ENCODE results near the gene MAGI2.
"Not testable (repeated sequence)": the region's sequence is repeated elsewhere in the genome, so short reads cannot be mapped to it uniquely, and the experiment has no call there.

MAGI2 gene

DNA sequence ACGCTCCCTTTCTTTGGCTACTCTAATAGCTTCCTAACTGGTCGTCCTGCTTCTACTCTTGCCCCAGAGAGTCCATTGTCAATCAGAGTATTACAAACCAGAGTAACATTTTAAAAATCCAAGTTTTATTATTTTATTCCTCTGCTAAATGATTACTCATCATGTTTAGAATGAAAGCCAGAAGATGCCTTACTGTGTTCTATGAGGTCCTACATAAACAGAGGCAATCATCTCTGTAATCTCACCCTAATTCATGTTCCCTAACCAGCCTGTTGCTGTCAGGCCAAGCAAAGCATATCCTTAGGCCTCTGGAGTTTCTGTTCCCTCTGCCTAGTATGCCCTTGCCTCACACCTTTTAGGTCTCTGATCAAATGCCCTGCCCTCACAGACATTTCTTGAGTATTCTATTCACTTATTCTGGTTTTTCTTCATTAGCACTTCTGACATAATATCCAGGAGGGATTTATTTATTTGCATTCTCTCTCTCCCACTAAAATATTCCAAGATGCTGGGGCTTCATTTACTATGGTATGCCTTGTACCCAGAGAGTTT is 1157.3 kb downstream of the MAGI2 start:
- no peak for DNase-seq (ENCODE audit: low spot score)

DNA sequence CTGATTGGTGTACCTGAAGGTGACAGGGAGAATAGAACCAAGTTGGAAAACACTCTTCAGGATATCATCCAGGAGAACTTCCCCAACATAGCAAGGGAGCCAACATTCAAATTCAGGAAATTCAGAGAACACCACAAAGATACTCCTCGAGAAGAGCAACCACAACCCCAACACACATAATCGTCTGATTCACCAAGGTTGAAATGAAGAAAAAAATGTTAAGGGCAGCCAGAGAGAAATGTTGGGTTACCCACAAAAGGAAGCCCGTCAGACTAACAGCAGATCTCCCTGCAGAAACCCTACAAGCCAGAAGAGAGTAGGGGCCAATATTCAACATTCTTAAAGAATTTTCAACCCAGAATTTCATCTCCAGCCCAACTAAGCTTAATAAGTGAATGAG is 1164.0 kb downstream of the MAGI2 start:
- not testable (repeated sequence) for DNase-seq (ENCODE audit: low spot score)

DNA sequence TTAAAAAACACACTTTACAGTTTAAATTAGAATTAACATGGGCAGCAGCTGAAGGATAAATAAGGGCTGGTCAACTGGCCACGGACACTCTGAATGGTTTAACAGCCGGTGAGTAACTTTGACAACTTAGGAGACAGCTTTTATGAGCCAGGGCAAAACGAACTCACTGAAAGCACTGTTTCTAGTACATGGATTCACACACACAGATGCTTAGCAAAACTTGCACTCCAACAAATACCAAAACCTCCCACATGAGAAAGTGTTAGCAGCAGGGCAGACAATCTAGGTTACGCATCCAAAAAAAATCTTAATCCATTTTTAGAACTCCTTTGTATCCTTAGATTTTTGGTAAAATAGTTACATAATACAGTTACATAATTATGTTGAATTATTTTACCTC is 1168.5 kb downstream of the MAGI2 start:
- no peak for DNase-seq (ENCODE audit: low spot score)

DNA sequence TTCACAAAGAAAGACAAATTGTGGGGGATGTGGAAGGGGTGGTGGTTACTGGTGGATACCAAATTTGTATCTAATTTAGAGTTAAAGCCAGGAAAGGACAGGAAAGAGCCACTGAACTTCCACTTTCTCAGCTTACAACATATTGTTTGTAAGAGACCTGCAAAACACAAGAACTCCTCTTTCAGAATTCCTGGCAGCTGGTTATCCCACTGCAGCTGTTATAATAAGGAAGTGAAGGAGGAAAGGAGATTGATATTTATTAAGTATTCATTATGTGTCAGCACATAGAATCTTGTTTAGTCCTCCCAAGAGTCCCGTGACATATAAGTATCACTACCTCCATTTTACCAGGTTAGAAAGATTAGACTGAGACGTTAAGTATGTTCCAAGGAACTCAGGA is 1173.2 kb downstream of the MAGI2 start:
- no peak for DNase-seq (ENCODE audit: low spot score)

DNA sequence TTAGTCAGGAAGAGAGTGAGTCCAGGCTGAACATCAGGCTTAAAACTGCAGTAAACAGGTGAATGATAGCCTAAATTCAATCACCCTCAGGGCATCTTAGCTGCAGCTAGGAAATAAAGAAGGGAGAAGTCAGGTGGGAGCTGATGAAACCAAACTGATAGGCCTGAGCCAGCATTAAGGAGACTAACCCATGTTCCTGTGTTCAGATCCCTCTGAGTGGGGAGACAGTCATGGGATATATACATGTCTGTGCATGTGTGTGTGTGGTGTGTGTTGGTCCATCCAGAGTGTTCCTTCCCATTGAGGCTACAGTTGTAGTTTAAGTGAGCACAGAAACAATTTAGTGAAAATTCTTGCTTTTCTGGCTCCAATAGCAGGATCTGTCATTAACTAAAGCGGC is 1174.0 kb downstream of the MAGI2 start:
- DNase-seq (ENCODE audit: low spot score): no peak

DNA sequence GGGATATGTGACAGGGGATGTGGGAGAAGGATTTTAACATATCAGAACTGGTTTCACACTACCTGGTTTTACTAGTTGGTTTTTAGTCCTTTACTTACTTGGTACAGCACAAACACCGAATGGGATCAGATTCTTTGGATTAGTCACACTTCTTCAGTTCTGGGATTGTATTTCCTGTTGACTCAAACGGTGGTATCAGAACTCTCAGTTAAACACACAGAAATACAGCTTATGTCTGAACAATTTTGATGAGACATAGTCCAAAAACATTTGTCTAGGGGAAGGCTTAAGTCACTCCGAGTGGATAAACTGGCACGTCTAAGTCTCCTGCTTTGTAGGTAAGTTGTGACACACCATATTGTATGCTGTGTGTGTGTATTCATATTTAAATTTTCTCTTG is 1174.4 kb downstream of the MAGI2 start:
- no peak for DNase-seq (ENCODE audit: low spot score)

DNA sequence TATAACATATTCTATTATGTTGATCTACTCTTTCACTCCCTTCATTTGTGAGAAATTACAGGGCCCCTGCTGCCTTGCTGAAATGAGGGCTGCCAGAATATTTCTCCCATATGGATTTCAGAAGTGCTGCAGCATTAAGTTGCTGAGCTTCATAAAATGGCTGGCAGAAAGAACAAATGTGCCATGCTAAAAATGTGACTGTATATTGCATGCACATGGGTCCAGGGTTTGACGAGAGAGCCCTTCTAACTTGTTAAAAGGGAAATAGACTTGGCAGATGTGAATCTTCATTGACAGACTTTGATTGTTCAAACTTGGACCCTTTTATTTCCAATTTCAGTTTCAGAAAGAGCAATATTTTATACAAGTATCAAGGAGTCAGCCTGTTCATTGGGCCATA is 1186.3 kb downstream of the MAGI2 start:
- DNase-seq (ENCODE audit: low spot score): no peak

DNA sequence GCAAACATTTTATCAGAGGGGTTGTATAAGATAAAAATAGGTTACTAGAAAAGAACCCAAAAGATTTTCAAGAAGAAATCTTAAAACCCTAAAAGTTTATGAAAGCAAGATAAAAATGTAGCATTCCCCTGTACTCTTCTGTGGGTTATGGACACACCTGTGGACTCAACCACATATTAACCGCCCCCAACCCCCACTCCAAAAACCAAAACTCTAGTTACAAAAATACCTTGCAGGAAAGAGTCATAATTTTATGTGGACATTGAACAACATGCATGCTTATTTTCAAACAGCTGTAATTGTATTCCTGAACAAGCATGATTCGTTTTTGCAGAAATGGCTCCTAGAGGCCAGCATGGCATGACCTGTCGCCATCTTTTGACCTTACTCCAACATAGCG is 1188.0 kb downstream of the MAGI2 start:
- no peak for DNase-seq (ENCODE audit: low spot score)

DNA sequence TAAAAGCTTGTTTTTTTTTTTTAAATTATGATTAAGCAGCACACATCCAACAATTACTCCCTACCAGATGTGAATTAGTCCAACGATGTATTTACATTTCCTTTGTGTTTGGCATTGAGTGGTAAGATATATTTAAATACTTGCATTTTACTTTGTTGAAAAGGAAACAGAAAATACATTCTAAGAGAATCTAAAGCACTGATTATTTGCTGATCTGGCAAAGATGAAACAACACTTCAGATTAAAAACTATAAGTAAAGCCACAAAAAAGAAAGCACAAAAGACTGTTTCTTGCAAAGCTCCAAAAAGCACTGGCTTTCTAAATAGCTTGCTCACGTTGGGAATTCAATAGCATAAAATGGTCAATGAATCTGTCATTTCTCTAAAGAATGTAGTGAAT is 1188.4 kb downstream of the MAGI2 start:
- no peak for DNase-seq (ENCODE audit: low spot score)

DNA sequence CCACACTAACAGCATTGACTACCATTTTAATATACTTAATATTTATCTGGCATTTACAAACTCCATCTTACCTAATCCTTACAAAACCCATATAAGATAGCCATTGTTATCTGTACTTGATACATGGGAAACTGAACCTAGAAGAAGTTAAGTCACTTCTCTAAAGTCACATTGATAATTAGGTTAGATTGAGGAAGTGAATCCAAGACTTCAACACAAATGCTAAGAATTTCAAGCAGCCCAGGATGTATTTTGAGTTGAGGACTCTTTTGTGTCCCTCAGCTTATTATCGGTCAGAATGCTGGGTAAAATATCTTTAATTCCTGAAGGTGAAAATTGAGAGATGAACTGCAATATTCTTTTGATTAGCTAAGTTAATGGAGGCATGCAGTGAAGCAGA is 1189.4 kb downstream of the MAGI2 start:
- DNase-seq (ENCODE audit: low spot score): no peak

DNA sequence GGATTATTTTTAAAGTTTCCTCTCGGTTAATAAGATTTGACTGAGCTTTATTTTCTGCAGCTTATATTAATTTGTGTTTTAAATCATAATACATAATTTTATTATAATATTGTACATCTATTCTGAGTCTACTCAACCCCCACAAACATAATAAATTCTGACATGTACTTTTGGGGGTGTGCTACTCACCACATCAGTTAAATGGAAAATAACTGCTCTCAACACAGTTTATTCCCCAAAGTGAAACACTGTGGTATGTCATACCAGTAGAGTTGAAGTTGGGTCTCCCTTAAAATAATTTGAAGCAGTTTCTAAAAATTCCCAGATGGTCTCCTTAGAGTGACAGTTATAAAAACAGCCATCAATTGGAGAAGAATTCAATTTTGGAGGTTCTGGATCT is 1191.7 kb downstream of the MAGI2 start:
- DNase-seq (ENCODE audit: low spot score): no peak

DNA sequence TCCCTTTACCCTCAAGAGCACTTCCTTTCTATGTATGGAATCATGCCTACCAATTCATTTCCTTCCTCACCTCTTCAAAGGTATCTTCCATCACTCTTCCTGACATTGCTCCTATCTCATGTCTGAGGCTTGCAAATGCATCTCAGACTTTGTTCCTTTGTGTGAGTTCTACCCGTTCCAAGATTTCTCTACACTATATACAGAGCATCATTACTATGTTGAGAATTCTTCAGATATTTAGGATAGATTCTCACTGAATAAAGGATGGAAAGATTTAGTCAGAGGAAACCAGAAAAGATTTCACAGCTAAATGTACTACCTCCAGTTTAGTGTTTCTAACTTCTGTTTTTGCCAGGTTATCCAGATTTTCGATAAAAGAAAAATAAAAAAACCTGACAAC is 1192.2 kb downstream of the MAGI2 start:
- DNase-seq (ENCODE audit: low spot score): no peak

DNA sequence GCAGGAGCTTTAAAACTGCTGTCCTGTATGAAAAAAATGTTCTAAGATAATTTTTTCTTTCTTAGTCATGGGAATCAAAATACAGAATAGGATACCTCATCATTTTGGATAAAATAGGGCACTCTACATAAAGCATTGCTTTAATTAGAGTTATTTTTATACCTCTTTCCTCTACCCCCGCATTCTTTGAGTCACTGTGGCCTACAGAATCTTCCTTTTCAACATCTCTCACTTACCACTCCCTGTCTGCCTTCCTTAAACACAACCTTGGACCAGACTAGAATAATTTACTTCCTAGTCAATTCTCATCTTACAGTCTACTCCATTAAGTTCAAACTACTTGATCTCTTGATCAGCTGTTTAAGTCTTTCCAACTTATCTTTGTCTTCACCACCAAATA is 1192.6 kb downstream of the MAGI2 start:
- no peak for DNase-seq (ENCODE audit: low spot score)

DNA sequence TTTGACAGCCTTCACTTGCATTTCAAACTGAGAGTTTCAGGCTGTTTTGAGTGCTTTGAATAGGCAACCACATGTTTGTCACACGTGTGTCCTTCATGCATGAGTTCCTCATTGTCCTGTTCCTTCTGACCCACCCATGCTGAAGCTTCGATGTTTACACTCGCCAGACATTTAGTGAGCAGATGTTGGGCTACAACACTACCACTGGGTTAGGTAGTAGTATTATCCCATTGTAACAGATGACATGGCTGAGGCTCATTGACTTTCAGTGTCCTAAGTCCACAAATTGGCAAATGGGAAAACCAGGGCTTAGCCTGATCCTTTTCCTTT is 1198.8 kb downstream of the MAGI2 start:
- DNase-seq (ENCODE audit: low spot score): no peak

DNA sequence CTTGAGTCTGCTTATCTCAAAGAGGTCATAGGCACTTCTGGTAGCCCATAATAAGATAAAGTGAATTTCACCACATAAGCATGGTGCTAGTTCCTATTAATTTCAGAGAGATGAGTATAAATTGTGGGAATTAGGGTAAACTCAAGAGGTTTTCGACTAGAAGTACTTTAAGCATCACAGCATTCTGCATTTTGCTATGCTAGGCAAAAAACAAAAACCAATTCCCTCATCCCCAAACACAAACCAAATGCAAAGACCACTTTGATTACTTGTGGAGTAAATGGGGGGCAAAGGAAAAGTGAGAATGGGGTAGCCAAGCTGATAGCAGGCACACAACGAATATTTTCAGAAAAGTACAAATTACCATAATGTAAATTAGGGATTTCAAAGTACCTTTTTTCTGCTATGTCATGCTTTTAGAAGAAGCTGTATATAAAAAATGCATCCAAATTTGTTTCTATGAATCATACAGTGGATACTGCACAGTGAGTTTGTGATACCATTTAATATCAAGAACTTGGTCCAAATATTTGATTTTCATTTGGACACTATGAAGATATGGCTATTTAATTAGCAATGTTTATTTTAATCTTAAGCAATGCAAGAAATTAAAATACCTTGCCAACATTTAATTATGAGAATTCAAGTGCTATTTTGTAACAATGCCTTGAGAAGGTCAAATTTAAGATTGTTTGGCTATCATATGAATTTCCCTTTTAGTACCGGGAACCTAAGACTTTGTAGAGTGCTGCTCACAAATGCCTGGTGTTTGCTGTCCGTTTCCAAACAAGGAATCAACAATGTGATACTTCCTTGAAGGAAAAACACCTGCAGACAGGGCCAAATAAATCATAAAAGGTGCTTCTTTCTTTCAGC is 1199.4 kb downstream of the MAGI2 start:
- no peak for DNase-seq (ENCODE audit: low spot score)

DNA sequence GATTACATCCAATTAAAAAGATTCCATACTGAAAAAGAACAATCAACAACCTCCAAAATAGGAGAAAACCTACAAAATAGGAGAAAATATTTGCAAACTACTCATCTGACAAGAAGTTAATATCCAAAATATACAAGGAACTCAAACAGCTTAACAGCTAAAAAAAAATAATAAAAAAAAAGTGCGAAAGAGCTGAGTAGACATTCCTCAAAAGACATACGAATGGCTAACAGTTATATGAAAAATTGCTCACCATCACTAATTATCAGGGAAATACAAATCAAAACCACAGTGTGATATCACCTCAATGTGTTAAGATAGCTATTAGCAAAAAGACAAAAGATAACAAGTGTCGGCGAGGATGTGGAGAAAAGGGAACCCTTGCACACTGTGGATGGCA is 1204.6 kb downstream of the MAGI2 start:
- DNase-seq (ENCODE audit: low spot score): no peak

DNA sequence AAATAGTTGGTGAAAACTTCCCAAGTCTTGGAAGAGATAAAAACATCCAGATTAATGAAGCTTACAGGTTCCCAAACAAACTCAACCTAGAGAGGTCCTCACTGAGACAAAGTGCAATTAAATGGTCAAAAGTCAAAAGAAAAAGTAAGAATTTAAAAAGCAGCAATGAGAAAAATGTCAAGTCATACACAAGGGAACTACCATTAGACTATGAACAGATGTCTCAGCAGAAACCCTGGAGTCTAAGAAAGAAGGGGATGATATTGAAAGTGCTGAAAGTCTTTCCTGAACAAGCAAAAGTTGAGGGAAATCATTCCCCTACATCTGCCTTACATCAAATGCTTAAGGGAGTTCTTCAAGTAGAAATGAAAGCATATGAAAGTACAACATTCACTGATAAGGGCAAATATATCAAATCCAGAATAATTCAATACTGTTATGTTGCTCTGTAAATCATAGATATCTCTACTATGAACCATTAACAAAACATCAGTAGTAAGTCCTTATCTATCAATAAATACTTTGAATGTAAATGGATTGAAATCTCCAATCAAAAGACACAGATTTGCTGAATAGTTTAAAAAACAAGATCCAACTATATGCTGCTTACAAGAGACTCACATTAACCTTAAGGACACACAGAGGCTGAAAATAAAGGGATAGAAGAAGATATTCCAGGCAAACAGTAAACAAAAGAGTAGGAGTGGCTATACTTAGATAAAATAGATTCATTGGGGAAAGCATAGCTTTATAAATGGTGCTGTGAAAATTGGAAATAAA is 1205.4 kb downstream of the MAGI2 start:
- DNase-seq (ENCODE audit: low spot score): no peak

DNA sequence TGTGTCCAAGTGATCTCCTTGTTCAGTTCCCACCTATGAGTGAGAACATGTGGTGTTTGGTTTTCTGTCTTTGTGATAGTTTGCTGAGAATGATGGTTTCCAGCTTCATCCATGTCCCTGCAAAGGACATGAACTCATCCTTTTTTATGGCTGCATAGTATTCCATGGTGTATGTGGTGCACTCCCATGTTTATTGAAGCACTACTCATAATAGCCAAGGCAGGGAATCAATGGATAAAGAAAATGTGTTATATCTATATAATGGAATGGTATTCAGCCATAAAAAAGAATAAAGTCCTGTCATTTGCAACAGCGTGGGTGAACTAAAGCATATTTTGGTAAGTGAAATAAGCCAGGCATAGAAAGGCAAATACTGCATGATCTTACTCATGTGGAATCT is 1213.3 kb downstream of the MAGI2 start:
- not testable (repeated sequence) for DNase-seq (ENCODE audit: low spot score)

DNA sequence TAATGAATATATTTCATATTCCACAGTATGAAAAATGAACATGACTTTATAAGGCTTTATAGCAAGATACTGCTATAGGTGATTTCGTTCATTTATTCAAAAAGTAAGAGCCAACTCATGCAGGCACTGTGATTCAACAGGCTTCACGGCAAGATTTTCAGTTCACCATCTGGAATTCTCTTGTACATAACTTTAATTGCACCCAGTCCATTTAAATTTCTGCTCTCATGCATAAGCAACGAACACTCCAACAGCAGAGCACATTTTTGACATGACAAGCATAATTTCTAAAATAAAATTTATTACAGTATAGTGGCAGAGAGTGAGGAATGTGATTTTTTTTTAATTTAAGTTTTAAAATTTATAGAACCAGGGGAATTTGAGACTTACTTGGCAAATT is 1218.8 kb downstream of the MAGI2 start:
- DNase-seq (ENCODE audit: low spot score): no peak

DNA sequence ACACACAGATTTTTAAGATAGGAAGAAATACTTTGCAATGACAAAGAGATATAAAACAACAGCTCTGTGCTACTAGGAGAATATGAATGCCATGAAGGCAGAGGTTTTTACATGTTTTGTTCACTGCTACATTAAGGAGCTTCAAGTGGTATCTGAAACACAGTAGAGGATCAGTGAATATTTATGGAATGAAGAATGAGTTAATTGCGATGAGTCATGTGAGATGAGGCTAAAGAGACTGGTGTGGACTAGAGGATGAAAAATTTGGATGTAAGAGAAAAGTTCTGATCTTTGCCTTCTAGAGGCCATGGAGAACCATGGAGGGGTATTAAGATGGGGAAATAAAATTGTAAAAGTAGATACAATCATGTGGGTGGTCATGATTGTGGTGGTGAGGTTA is 1220.7 kb downstream of the MAGI2 start:
- no peak for DNase-seq (ENCODE audit: low spot score)

DNA sequence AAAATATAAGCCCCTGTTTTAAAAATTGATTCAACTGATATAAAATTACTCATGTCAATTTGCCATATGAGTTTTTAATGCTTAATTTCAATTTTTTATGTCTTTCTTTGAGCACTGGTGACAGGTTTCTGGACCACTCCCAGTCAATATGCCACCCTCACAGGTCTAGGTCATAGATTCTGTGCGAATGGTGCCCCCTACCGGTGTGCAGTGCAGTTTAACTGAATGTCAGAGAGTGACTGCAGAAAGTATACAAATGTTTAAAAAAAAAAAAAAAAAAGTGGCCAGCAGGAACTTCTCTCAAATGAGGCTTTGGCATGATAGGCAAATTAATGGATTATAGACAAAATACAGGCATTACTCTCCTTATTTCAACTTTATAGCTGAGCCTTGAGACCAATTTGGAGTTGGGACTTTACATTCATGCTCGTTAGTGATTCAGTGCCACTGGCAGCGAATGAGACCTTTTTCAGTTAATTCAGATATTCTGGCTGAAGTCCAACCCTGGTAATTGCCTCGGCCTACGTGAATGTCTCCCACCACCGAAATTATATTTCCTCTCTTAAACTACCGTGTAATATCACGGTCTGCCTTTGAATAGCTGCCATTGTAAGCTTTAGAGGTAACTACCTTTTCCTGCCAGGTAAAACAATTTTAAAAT is 1227.3 kb downstream of the MAGI2 start:
- peak; percentile 49 for DNase-seq (ENCODE audit: low spot score)

DNA sequence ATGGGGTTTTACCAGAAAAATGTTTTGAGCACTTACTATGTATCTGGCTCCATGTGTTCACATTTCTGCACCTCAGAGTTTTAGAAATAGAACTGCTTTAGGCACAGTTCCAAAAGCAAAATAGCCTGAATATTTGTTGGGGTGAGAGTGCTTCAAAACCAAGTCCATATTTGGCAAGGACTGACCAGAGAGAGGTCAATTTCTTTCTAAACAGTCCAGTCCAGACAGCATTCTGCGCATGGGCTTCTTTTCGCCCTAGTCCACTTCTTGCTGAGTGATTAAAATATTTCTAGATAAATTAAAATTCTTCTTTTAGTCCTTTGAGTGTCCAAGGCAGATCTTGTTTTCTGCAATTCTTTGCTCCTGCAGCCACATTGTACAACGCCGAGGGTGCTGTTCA is 1227.9 kb downstream of the MAGI2 start:
- no peak for DNase-seq (ENCODE audit: low spot score)

DNA sequence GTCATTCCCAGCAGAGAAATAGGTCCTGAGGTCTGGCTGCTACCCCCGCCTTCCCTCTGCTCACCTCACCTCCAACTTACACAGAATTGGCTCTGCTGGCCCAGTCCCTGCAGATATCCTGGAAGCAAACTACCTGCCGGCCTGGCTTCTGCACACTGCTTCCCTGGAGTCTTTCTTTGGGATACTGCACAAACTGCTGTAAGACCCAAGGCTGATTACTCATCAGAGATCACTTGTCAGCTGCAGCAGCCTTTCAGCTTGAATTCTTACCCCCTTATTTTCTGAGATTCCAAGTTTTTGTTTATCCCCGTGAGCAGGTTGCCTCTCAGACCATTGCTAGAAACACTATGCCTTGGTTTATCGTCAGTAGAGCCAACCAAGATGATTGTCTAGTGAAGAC is 1228.5 kb downstream of the MAGI2 start:
- DNase-seq (ENCODE audit: low spot score): no peak

Measured in activated CD4-positive, alpha-beta T cell treated with anti-CD3 and anti-CD28 coated beads, Interleukin-2, Interleukin-4, amounts not matched to agents 100 ng/mL and 50 ng/mL, durations not matched to agents 16 hours and 8 hours (primary cell).